Vagina (tissue), 2 donors: ENCODE data around the gene VIM. TPM values are rescaled to one million over a fixed set of nuclear protein-coding genes. Genes with fewer than 3 reads are reported as not detected.

ENCODE experiments used
- DNase-seq, 2 donors: peaks; one replicate each; pipeline ENCODE4 v3.0.0-alpha.2; 2017; ENCODE audit errors: extremely low spot score in 2 of 2
- H3K27ac ChIP-seq: fragments of 200-600 bp; sonication (generic); one replicate; pipeline ENCODE4 v1.5.1; 2019
- H3K27me3 ChIP-seq: fragments of 200-600 bp; sonication (generic); one replicate; pipeline ENCODE4 v1.5.1; 2019
- H3K36me3 ChIP-seq, 2 donors: fragments of 200-600 bp; sonication (generic); one replicate each; pipeline ENCODE4 v1.5.1; 2017 to 2019
- H3K4me1 ChIP-seq: fragments of 200-600 bp; sonication (generic); one replicate; pipeline ENCODE4 v1.5.1; 2019
- H3K4me3 ChIP-seq, 2 donors: fragments of 200-600 bp; sonication (generic); 1 replicate in 1 of 2; 2 replicates in 1 of 2; pipeline ENCODE4 v1.5.1; 2016 to 2019
- H3K9me3 ChIP-seq: fragments of 200-600 bp; sonication (generic); one replicate; pipeline ENCODE4 v1.5.1; 2019
- POLR2A ChIP-seq, 2 donors: fragments of 450-650 bp; IDR thresholded peaks; one replicate each; pipeline ENCODE4 v1.6.1; 2017; ENCODE audit warnings: antibody characterized with exemption in 2 of 2, mild to moderate bottlenecking in 2 of 2, moderate library complexity in 2 of 2
- POLR2AphosphoS5 ChIP-seq, 2 donors: sonication (generic); formaldehyde crosslinking; IDR thresholded peaks; one replicate each; pipeline ENCODE4 v1.9.0; 2017; ENCODE audit warnings: antibody characterized with exemption in 2 of 2, mild to moderate bottlenecking in 2 of 2, low read depth in 1 of 2; ENCODE audit not compliant: insufficient read depth in 1 of 2
- intact Hi-C: fragments of 100-400 bp; cut with DNase I; formaldehyde crosslinking; loops from one replicate; pipeline ENCODE4 v1.15.1; 2023
- total RNA-seq: library from RNA; depleted of rRNA; stranded (reverse); fragments of >200 nt; gene quantifications from one replicate; pipeline ENCODE4 v1.2.3, GENCODE V29; 2016
- TF ChIP-seq, protein P1 (sequence below), 3 experiments: fragments of 450-650 bp in 2 of 3; fragments of 200-600 bp in 1 of 3; sonication (generic) in 1 of 3; IDR thresholded peaks; one replicate each; pipeline ENCODE4 v1.5.1; 2017 to 2019; ENCODE audit warnings: antibody characterized with exemption in 3 of 3, mild to moderate bottlenecking in 2 of 3, moderate library complexity in 2 of 3

The VIM gene
- total RNA-seq, 1 donor from 2014 or later, result 2,692 TPM

DNA sequence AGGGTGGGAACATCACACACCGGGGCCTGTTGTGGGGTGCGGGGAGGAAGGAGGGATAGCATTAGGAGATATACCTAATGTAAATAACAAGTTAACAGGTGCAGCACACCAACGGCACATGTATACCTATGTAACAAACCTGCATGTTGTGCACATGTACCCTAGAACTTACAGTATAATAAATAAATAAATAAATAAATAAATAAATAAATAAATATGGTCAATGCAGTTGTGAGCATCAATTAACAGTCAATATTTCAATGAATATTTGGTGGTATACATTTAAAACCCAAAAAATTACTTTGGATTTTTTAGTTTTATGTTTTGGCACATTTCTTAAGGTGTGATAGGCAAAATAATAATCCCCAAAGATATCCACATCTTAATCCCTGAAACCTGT is 42.2 kb upstream of the VIM start:
- intact Hi-C loops, result no loop called here
- DNase-seq, result no peak
- no peak overlapping the region for H3K27ac ChIP-seq

DNA sequence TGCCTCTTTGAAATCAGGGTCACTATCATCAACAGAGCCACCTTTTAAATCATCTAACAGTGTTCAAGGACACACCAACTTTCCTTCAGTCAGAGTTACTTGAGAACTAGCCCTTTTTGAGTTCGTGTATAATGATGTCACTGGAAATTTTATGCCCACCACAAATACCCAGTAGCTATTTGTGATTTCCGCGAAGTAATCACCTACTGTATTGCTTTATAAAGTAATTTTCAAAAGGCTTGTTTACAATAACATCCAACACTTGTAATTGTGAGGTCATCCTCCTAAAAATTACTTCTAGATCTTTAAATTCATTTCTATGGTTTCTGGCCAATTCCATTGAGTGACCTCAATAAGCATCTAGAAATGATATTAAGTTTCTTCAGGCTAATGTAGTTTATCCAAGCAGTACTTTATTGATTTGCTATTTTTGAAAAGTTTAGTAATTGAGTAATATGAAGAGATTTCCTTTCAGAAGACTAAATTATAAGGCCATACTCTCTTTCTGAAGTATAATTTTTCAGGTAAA is 39.3 kb upstream of the VIM start:
- H3K4me3 ChIP-seq, result no peak overlapping the region
- H3K27ac ChIP-seq, result no peak overlapping the region
- H3K4me1 ChIP-seq, result no peaks in the 10 kb centered on the region
- intact Hi-C loops, result no loop called here
- H3K36me3 ChIP-seq, result no peaks in the 10 kb centered on the region
- no peak for TF ChIP-seq POLR2AphosphoS5 (IDR thresholded peaks at IDR 0.05; ENCODE audit: insufficient read depth in 1 of 2, low read depth in 1 of 2)
- TF ChIP-seq, protein P1, sequence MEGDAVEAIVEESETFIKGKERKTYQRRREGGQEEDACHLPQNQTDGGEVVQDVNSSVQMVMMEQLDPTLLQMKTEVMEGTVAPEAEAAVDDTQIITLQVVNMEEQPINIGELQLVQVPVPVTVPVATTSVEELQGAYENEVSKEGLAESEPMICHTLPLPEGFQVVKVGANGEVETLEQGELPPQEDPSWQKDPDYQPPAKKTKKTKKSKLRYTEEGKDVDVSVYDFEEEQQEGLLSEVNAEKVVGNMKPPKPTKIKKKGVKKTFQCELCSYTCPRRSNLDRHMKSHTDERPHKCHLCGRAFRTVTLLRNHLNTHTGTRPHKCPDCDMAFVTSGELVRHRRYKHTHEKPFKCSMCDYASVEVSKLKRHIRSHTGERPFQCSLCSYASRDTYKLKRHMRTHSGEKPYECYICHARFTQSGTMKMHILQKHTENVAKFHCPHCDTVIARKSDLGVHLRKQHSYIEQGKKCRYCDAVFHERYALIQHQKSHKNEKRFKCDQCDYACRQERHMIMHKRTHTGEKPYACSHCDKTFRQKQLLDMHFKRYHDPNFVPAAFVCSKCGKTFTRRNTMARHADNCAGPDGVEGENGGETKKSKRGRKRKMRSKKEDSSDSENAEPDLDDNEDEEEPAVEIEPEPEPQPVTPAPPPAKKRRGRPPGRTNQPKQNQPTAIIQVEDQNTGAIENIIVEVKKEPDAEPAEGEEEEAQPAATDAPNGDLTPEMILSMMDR (IDR thresholded peaks at IDR 0.05), result no peak
- TF ChIP-seq POLR2A (IDR thresholded peaks at IDR 0.05), result no peak
- no peaks in the 10 kb centered on the region for H3K27me3 ChIP-seq
- no peaks in the 10 kb centered on the region for H3K9me3 ChIP-seq
- no peak for DNase-seq

More for the DNA sequence above, 42.2 kb upstream of the VIM start:
- Histone ChIP-seq H3K4me1 (no peaks in the 10 kb centered on the region), H3K27me3 (no peaks in the 10 kb centered on the region), H3K36me3 (no peaks in the 10 kb centered on the region), H3K9me3 (no peaks in the 10 kb centered on the region), H3K4me3 (no peak overlapping the region)
- TF ChIP-seq, protein P1 (IDR thresholded peaks at IDR 0.05), result no peak
- TF ChIP-seq POLR2A (IDR thresholded peaks at IDR 0.05) (no peak), POLR2AphosphoS5 (IDR thresholded peaks at IDR 0.05; ENCODE audit: insufficient read depth in 1 of 2, low read depth in 1 of 2) (no peak)

DNA sequence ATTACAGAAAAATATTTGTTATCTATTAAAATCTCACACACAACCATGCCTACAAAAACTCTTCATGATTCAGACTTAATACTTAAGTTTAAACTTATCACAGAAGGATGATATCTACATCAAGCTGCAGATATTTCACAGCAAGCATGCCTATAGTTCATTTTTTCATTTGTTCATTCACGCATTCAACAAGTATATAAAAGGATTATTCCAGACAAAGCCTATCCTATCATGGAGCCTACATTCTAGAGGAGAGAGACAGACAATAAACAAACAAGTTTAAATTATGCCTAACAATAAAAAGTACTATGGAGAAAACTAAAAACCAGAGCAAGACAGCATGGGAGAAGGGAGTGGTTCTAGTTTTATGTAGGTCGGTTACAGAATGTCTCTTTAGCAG is 37.4 kb upstream of the VIM start:
- Histone ChIP-seq H3K27me3 (no peaks in the 10 kb centered on the region), H3K4me1 (no peaks in the 10 kb centered on the region), H3K27ac (no peak overlapping the region), H3K4me3 (no peak overlapping the region), H3K36me3 (no peaks in the 10 kb centered on the region), H3K9me3 (no peaks in the 10 kb centered on the region)
- TF ChIP-seq POLR2AphosphoS5 (IDR thresholded peaks at IDR 0.05; ENCODE audit: insufficient read depth in 1 of 2, low read depth in 1 of 2) (no peak), POLR2A (IDR thresholded peaks at IDR 0.05) (no peak)
- TF ChIP-seq, protein P1 (IDR thresholded peaks at IDR 0.05), result no peak
- intact Hi-C loops, result no loop called here
- no peak for DNase-seq

DNA sequence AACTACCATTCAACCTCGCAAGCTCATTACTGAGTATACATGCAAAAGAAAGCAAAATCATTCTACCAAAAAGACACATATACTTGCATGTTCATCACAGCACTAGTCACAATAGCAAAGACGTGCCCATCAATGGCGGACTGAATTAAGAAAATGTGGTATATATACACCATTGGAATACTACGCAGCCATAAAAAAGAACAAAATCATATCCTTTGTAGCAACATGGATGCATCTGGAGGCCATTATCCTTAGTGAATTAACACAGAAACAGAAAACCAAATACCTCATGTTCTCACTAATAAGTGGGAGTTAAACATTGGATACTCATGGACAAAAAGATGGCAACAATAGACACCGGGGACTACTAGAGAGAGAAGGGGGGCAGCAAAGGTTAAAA is 33.0 kb upstream of the VIM start:
- TF ChIP-seq POLR2AphosphoS5 (IDR thresholded peaks at IDR 0.05; ENCODE audit: insufficient read depth in 1 of 2, low read depth in 1 of 2), result no peak
- no peak for TF ChIP-seq POLR2A (IDR thresholded peaks at IDR 0.05)
- TF ChIP-seq, protein P1 (IDR thresholded peaks at IDR 0.05), result no peak
- H3K27ac ChIP-seq, result no peak overlapping the region
- DNase-seq, result no peak
- H3K4me3 ChIP-seq, result no peak overlapping the region
- intact Hi-C loops, result no loop called here
- no peaks in the 10 kb centered on the region for H3K9me3 ChIP-seq
- H3K4me1 ChIP-seq, result peaks cover 12% of the 10 kb centered on the region
- H3K36me3 ChIP-seq, result no peaks in the 10 kb centered on the region
- H3K27me3 ChIP-seq, result no peaks in the 10 kb centered on the region

DNA sequence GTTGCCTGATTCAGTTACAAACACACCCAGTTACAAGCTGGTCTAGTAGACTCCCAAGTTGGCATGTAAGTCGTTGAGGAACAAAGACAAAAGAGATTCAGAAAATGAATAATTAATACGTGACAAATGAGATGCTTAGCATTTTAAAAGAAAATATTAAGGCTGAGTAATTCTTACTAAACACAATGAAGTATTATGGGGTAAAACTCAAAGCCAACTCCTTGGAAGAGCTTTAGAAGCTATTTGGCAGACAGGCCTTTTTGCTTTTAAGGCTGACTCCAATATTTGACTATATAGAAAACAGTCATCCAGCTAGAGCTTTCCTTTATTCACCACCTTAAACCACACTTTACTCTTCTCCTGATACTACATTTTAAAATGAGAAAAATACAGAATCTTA is 32.0 kb upstream of the VIM start:
- no peak for DNase-seq
- Histone ChIP-seq H3K27ac (no peak overlapping the region), H3K9me3 (no peaks in the 10 kb centered on the region), H3K4me3 (no peak overlapping the region), H3K4me1 (peaks cover 20% of the 10 kb centered on the region), H3K36me3 (no peaks in the 10 kb centered on the region), H3K27me3 (no peaks in the 10 kb centered on the region)
- TF ChIP-seq POLR2A (IDR thresholded peaks at IDR 0.05) (no peak), POLR2AphosphoS5 (IDR thresholded peaks at IDR 0.05; ENCODE audit: insufficient read depth in 1 of 2, low read depth in 1 of 2) (no peak)
- TF ChIP-seq, protein P1 (IDR thresholded peaks at IDR 0.05), result no peak
- intact Hi-C loops, result no loop called here
